Stomach (tissue), 9 donors: ENCODE data around the gene PIP4K2A. TPM values are rescaled to one million over a fixed set of nuclear protein-coding genes. Genes with fewer than 3 reads are reported as not detected.
"Not testable (repeated sequence)": the region's sequence is repeated elsewhere in the genome, so short reads cannot be mapped to it uniquely, and the experiment has no call there.

Source experiments
- DNase-seq, 2 donors: peaks; one replicate each; pipeline versions ENCODE4 v3.0.0 to v3.0.0-alpha.2; 2013 to 2019
- H3K27ac ChIP-seq, 5 donors: fragments of 200-600 bp in 4 of 5; sonication (generic) in 4 of 5; one replicate each; pipeline ENCODE4 v1.5.1; 2013 to 2019; ENCODE audit warnings: mild to moderate bottlenecking in 1 of 5, moderate library complexity in 1 of 5
- H3K27me3 ChIP-seq, 3 donors: fragments of 200-600 bp; sonication (generic); one replicate each; pipeline ENCODE4 v1.5.1; 2017 to 2019; ENCODE audit warnings: mixed run types in 1 of 3
- H3K36me3 ChIP-seq, 4 donors: fragments of 200-600 bp; sonication (generic); 1 replicate in 3 of 4; 2 replicates in 1 of 4; pipeline ENCODE4 v1.5.1; 2016 to 2019
- H3K4me1 ChIP-seq, 4 donors: fragments of 200-600 bp; sonication (generic); one replicate each; pipeline ENCODE4 v1.5.1; 2016 to 2019
- H3K4me3 ChIP-seq, 4 donors: fragments of 200-600 bp; sonication (generic) in 3 of 4; one replicate each; pipeline ENCODE4 v1.5.1; 2016 to 2019; ENCODE audit warnings: mild to moderate bottlenecking in 1 of 4
- H3K9me3 ChIP-seq, 4 donors: fragments of 200-600 bp; sonication (generic); one replicate each; pipeline ENCODE4 v1.5.1; 2016 to 2019
- CTCF ChIP-seq, 7 experiments: fragments of 450-650 bp in 4 of 7; fragments of 200-600 bp in 3 of 7; sonication (generic) in 3 of 7; IDR thresholded peaks; one replicate each; pipeline ENCODE4 v1.5.1; 2016 to 2019; ENCODE audit warnings: antibody characterized with exemption in 7 of 7, control low read depth in 2 of 7, mild to moderate bottlenecking in 1 of 7
- EP300 ChIP-seq: sonication (generic); formaldehyde crosslinking; IDR thresholded peaks from one replicate; pipeline ENCODE4 v1.6.1; 2017; ENCODE audit warnings: antibody characterized with exemption
- POLR2A ChIP-seq, 4 donors: fragments of 450-650 bp; IDR thresholded peaks; one replicate each; pipeline ENCODE4 v1.6.1; 2016; ENCODE audit warnings: antibody characterized with exemption in 4 of 4, control low read depth in 2 of 4, mild to moderate bottlenecking in 1 of 4, moderate library complexity in 1 of 4
- POLR2AphosphoS5 ChIP-seq, 3 donors: sonication (generic); formaldehyde crosslinking; IDR thresholded peaks; one replicate each; pipeline ENCODE4 v1.6.1; 2016; ENCODE audit warnings: antibody characterized with exemption in 3 of 3
- WGBS, 5 donors: extraction: QIAGEN DNeasy Blood & Tissue Kit in 3 of 5; methylation state at CpG; one replicate each; pipeline versions ENCODE4 v1.1.5 to v1.1.7; 2013 to 2018; 5-methylcytosine and 5-hydroxymethylcytosine counted together
- intact Hi-C: fragments of 100-400 bp; cut with DNase I; formaldehyde crosslinking; loops from one replicate; pipeline ENCODE4 v1.15.1; 2023; ENCODE audit warnings: low total_unique reads
- polyA plus RNA-seq, 3 donors: library from polyadenylated mRNA; stranded (reverse); fragments of 200-250 nt; gene quantifications; one replicate each; pipeline ENCODE4 v1.2.3, GENCODE V29; 2013
- total RNA-seq, 5 donors: library from RNA; depleted of rRNA; stranded (reverse); fragments of >200 nt; gene quantifications; one replicate each; pipeline versions ENCODE4 v1.1.0 to v1.2.3, GENCODE V29; 2014 to 2016
- donor health status: healthy with polysubstance abuse.
- donor health status: Bipolar disorder and iron deficiency.
- donor health status: healthy.

The PIP4K2A gene
- total and polyA plus RNA-seq, 8 donors, result 6.7 to 61.3 (median 13.6) TPM

- WGBS, 5 donors, result 59 to 79% (median 69%) methylated on average over 7 of the region's 7 CpGs
- H3K9me3 ChIP-seq, result no peaks in the 10 kb centered on the region
- TF ChIP-seq CTCF (IDR thresholded peaks at IDR 0.05), result no peak
- TF ChIP-seq POLR2A (IDR thresholded peaks at IDR 0.05), result no peak
- TF ChIP-seq POLR2AphosphoS5 (IDR thresholded peaks at IDR 0.05), result no peak
- TF ChIP-seq EP300, result no peak
- no peak overlapping the region for H3K4me3 ChIP-seq
- peak in 1 of 2 donors; percentile 50 for DNase-seq
- no peaks in the 10 kb centered on the region for H3K27me3 ChIP-seq
- no peak overlapping the region for H3K27ac ChIP-seq
- H3K36me3 ChIP-seq, result no peaks in the 10 kb centered on the region
- H3K4me1 ChIP-seq, result peaks cover 0 to 11% (median 0%) of the 10 kb centered on the region in 4 donors
- intact Hi-C loops, result no loop called here
Measured at GRCh38 chr10:22500656-22501340, 213.6 kb downstream of the PIP4K2A start.

GRCh38 chr10:22499973-22500372, 214.4 kb downstream of the PIP4K2A start:
- H3K9me3 ChIP-seq, H3K27ac ChIP-seq, H3K4me3 ChIP-seq, H3K36me3 ChIP-seq, DNase-seq, H3K27me3 ChIP-seq, intact Hi-C loops: not testable (repeated sequence)
- 68 to 94% (median 91%) methylated on average over 2 of the region's 2 CpGs for WGBS, 5 donors
- peaks cover 0 to 11% (median 0%) of the 10 kb centered on the region in 4 donors for H3K4me1 ChIP-seq

GRCh38 chr10:22495396-22495795, 219.0 kb downstream of the PIP4K2A start:
- Histone ChIP-seq H3K27ac (no peak overlapping the region), H3K36me3 (no peaks in the 10 kb centered on the region), H3K27me3 (no peaks in the 10 kb centered on the region), H3K4me1 (no peaks in the 10 kb centered on the region), H3K9me3 (no peaks in the 10 kb centered on the region), H3K4me3 (no peak overlapping the region)
- no peak for DNase-seq
- intact Hi-C loops, result no loop called here
- TF ChIP-seq POLR2AphosphoS5 (IDR thresholded peaks at IDR 0.05), result no peak
- TF ChIP-seq CTCF (IDR thresholded peaks at IDR 0.05), result no peak
- no peak for TF ChIP-seq EP300
- TF ChIP-seq POLR2A (IDR thresholded peaks at IDR 0.05), result no peak
- 84 to 98% (median 94%) methylated on average over 3 of the region's 3 CpGs for WGBS, 5 donors

GRCh38 chr10:22494007-22494406, 220.4 kb downstream of the PIP4K2A start:
- WGBS, 5 donors, result 46 to 67% (median 55%) methylated on average over 3 of the region's 3 CpGs
- no peaks in the 10 kb centered on the region for H3K9me3 ChIP-seq
- DNase-seq, result no peak
- intact Hi-C loops, result no loop called here
- no peak overlapping the region for H3K4me3 ChIP-seq
- H3K27me3 ChIP-seq, result no peaks in the 10 kb centered on the region
- no peaks in the 10 kb centered on the region for H3K36me3 ChIP-seq
- no peaks in the 10 kb centered on the region for H3K4me1 ChIP-seq
- H3K27ac ChIP-seq, result no peak overlapping the region
- TF ChIP-seq CTCF (IDR thresholded peaks at IDR 0.05), result no peak
- TF ChIP-seq EP300, result no peak
- no peak for TF ChIP-seq POLR2A (IDR thresholded peaks at IDR 0.05)
- TF ChIP-seq POLR2AphosphoS5 (IDR thresholded peaks at IDR 0.05), result no peak

- no peak for DNase-seq
- H3K4me1 ChIP-seq, result no peaks in the 10 kb centered on the region
- H3K9me3 ChIP-seq, result no peaks in the 10 kb centered on the region
- TF ChIP-seq CTCF (IDR thresholded peaks at IDR 0.05) (no peak), POLR2A (IDR thresholded peaks at IDR 0.05) (no peak), EP300 (no peak), POLR2AphosphoS5 (IDR thresholded peaks at IDR 0.05) (no peak)
- intact Hi-C loops, result no loop called here
- no peak overlapping the region for H3K4me3 ChIP-seq
- no peaks in the 10 kb centered on the region for H3K27me3 ChIP-seq
- H3K27ac ChIP-seq, result no peak overlapping the region
- 53 to 71% (median 65%) methylated on average over 2 of the region's 2 CpGs for WGBS, 5 donors
- no peaks in the 10 kb centered on the region for H3K36me3 ChIP-seq
Measured at GRCh38 chr10:22491931-22492615, 222.3 kb downstream of the PIP4K2A start.
